ENCODE data around the gene CEP70. TPM values are rescaled to one million over a fixed set of nuclear protein-coding genes. Genes with fewer than 3 reads are reported as not detected.

The CEP70 gene
- total and polyA plus RNA-seq, 2 of the 13 experiments (the other 11 are each of a cell fraction or from before 2014, with no cell fraction given), result 4.0 to 22.3 TPM

DNA sequence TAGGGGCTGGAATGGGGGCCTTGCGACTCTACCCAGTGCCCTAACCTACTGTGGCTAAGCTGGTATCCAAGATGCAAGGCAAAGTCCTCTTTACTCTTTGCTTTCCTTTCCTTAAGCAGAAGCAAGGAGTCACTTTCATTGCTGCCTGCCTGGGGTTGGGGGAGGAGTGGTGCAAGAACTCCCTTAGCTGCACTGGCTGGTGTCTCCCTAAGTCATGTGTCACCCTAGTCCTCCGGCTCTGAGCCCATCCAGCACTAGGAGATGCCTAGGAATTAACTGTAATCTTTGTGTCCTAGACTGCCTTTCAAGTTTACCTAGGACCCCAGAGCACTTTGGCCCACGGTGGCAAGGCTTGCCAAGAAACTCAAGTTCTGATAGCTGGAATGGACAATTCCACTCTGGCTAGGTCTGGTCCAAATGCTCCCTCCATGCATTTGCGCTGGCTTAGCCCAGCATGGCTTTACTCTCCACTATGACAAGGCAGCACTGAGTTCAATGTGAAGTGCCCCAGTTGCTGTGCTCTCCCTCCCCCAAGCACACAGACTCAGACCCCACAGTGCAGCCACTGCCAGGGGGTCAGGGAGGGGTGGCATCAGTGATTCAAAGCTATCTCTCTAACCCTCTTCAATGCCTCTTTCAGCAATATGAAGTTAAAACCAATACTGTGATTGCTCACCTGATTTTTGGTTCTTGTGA is 100.9 kb downstream of the CEP70 start:
- 100% methylated on average over 4 of the region's 4 CpGs for WGBS (ENCODE audit: low lambda C conversion rate)
- no peak for DNase-seq (ENCODE audit: low spot score)
- Histone ChIP-seq H3K27me3 (ENCODE audit: control insufficient read depth in 1 of 2, insufficient read depth in 2 of 2, low read length in 2 of 2) (no peaks in the 10 kb centered on the region), H3K27ac (ENCODE audit: extremely low read length, insufficient read depth, low read length) (no peak overlapping the region), H3K9me3 (ENCODE audit: low read length) (no peaks in the 10 kb centered on the region), H2AFZ (ENCODE audit: low read length) (no peak overlapping the region), H3K79me2 (ENCODE audit: insufficient read depth, low read length) (no peaks in the 10 kb centered on the region), H4K20me1 (ENCODE audit: insufficient read depth, low read length) (no peaks in the 10 kb centered on the region), H3K4me3 (replicated peaks in 1 of 3; ENCODE audit: insufficient read depth in 1 of 3, low read depth in 2 of 3, low read length in 3 of 3) (no peak overlapping the region), H3K9ac (ENCODE audit: insufficient read depth, low read depth, low read length) (no peak overlapping the region), H3K36me3 (replicated peaks in 1 of 2; ENCODE audit: control insufficient read depth in 1 of 2, insufficient read depth in 2 of 2, low read length in 2 of 2) (0 out of 5 replicates have a peak, but pooled peaks cover 0 to 2% of the 10 kb centered on the region in 2 experiments), H3K4me1 (ENCODE audit: insufficient read depth, low read length) (peaks cover 14% of the 10 kb centered on the region), H3K4me2 (ENCODE audit: low read depth, low read length) (no peak overlapping the region)
- in situ Hi-C loops (cut with HindIII; ENCODE audit: extremely low pct_ligation_motif_present, low pct_unique_long_range_greater_than_20kb) (no loop called here), intact Hi-C loops (cut with micrococcal nuclease; ENCODE audit: unreplicated experiment) (no loop called here)
- TF ChIP-seq GATAD1 (CRISPR knock-in tag; IDR thresholded peaks at IDR 0.05) (no peak), ZNF614 (CRISPR knock-in tag; IDR thresholded peaks at IDR 0.05; ENCODE audit: borderline replicate concordance) (no peak), ZNF350 (CRISPR knock-in tag; IDR thresholded peaks at IDR 0.05; ENCODE audit: borderline replicate concordance, low read depth) (no peak), SRF (IDR thresholded peaks at IDR 0.05; ENCODE audit: low read depth, low read length) (no peak), PHB2 (IDR thresholded peaks at IDR 0.05; ENCODE audit: partially characterized antibody) (no peak), ZNF83 (CRISPR knock-in tag; IDR thresholded peaks at IDR 0.05; ENCODE audit: borderline replicate concordance) (no peak), GABPB1 (CRISPR knock-in tag; IDR thresholded peaks at IDR 0.05) (no peak), NFE2 (CRISPR knock-in tag; IDR thresholded peaks at IDR 0.05) (no peak), SALL1 (CRISPR knock-in tag; IDR thresholded peaks at IDR 0.05) (no peak), ARNT2 (CRISPR knock-in tag; IDR thresholded peaks at IDR 0.05; ENCODE audit: low read depth) (no peak), ZNF30 (CRISPR knock-in tag; IDR thresholded peaks at IDR 0.05) (no peak), HMG20A (CRISPR knock-in tag; IDR thresholded peaks at IDR 0.05; ENCODE audit: borderline replicate concordance) (no peak), ZNF891 (CRISPR knock-in tag; IDR thresholded peaks at IDR 0.05) (no peak)
- TF ChIP-seq, protein P1, sequence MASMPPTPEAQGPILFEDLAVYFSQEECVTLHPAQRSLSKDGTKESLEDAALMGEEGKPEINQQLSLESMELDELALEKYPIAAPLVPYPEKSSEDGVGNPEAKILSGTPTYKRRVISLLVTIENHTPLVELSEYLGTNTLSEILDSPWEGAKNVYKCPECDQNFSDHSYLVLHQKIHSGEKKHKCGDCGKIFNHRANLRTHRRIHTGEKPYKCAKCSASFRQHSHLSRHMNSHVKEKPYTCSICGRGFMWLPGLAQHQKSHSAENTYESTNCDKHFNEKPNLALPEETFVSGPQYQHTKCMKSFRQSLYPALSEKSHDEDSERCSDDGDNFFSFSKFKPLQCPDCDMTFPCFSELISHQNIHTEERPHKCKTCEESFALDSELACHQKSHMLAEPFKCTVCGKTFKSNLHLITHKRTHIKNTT (CRISPR knock-in tag; IDR thresholded peaks at IDR 0.05), result no peak
- BruUV-seq (replicated peaks), result no TSS peak
- FAIRE-seq, result no peak
- ChIA-PET CTCF (ENCODE audit: low intra/inter-chr PET ratio, low total read pairs) (no interaction called here), POLR2A (interaction anchor here (0.6 kb wide), 1 partner anchor 1531 kb away, joined by 3 read pairs; no protein-coding TSS in a partner anchor)
- ATAC-seq, result no peak
